GM12801 (cell line): ENCODE measurements around the gene DIPK1B.

ENCODE experiments used
- CTCF ChIP-seq: IDR thresholded peaks from one replicate; pipeline ENCODE4 v1.5.1; 2011; ENCODE audit warnings: control low read depth; ENCODE audit not compliant: insufficient read length; ENCODE audit errors: extremely low read depth

The DIPK1B gene

GRCh38 chr9:136748666-136749611, 36.6 kb downstream of the DIPK1B start:
- TF ChIP-seq CTCF = no peak

GRCh38 chr9:136750526-136750925, 38.2 kb downstream of the DIPK1B start:
- TF ChIP-seq CTCF = no peak

- TF ChIP-seq CTCF = no peak
These were observed 38.9 kb downstream of the DIPK1B start for GRCh38 chr9:136751244-136751643.

- no peak for TF ChIP-seq CTCF
These were observed 39.4 kb downstream of the DIPK1B start for GRCh38 chr9:136751814-136752213.

GRCh38 chr9:136753371-136754058, 41.1 kb downstream of the DIPK1B start:
- no peak for TF ChIP-seq CTCF

- no peak for TF ChIP-seq CTCF
These were observed 41.7 kb downstream of the DIPK1B start for GRCh38 chr9:136754059-136754572.

GRCh38 chr9:136754626-136755301, 42.4 kb downstream of the DIPK1B start:
- TF ChIP-seq CTCF = no peak
